Stimulated activated CD4-positive, alpha-beta T cell treated with anti-CD3 and anti-CD28 coated beads, Interleukin-4, amount 100 ng/mL, for 24 hours (primary cell): ENCODE data around the gene FBXL7.

Source experiments
- DNase-seq: peaks from one replicate; pipeline ENCODE4 v3.0.0-alpha.2; 2020

Gene FBXL7

DNA sequence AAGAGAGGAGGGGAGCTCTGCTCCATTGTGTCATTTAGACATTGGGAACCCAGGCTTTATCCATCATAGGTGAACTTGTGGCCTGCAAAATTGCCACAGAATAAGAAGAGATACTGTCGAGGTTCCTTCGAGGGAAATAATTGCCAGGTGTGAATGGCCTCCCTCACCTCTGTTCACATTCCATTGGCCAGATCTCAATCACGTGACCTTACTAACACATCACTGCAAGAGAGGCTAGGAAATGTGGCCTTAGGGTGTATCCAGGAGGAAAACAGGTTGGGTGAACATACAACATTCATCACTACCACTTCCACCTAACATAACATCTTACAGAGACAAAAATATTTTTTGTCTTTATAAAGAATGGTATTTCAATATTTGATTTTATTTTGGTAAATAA, 182.1 kb downstream of the FBXL7 start:
- no peak for DNase-seq

DNA sequence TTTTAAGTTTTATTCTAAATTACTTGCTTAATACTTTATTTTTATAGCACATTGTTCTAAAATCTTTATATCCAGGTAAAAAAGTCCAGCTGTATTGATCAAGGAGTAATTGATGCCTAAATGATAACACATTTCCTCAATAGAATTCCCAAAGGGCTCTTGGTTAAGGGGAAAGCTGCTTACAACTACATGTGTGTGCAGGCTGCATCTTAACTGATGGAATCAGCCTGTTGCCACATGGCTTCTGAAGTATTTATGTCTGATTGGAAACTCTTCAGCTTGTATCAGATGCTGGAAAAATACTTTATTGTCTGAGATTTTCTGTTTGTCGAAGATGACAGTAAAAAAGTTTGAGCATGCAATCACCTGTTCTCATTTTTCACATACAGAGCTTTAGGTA, 182.6 kb downstream of the FBXL7 start:
- DNase-seq = no peak

- DNase-seq = no peak
Observed at GRCh38 chr5:15683332-15683731, 183.4 kb downstream of the FBXL7 start.

- no peak for DNase-seq
Observed at GRCh38 chr5:15687401-15687800, 187.4 kb downstream of the FBXL7 start.

GRCh38 chr5:15689836-15690235, 189.9 kb downstream of the FBXL7 start:
- no peak for DNase-seq

- no peak for DNase-seq
Observed at GRCh38 chr5:15690611-15691010, 190.6 kb downstream of the FBXL7 start.

DNA sequence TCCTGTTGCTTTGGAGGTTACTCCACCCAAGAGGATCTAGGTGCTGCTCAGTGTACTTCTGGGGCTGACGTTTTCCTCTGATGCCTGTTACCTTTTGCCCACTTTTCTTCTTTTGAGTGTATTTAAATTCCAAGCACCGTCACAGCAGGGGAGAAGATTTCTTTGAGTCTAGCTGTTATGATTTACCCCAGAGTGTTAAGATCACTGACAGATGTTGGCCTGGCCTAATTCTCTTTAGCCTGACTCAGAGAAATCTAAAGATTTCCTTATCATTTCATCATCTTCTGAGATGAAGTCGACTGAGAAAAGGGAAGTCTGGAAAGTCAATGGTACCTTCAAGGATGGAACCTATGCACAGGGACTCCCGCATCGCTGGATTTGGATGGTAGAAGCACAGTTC, 191.5 kb downstream of the FBXL7 start:
- DNase-seq = no peak

GRCh38 chr5:15692706-15693381, 192.9 kb downstream of the FBXL7 start:
- no peak for DNase-seq

DNA sequence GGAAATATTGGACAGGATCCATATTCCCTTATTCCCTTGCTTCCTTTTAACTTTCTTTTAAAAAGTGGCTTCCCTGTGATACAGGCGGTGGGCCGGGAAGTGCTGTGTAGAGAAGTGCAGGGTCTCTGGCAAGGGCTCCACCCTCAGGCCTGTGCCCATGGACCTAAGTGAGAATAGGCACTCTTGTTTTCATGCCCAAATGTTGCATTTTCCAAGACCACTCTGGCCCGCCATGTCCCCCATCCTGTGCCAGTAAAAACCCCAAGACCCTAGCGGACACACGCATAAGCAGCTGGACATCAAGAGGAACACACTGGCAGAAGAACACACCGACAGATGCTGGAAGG, 193.4 kb downstream of the FBXL7 start:
- DNase-seq = no peak

DNA sequence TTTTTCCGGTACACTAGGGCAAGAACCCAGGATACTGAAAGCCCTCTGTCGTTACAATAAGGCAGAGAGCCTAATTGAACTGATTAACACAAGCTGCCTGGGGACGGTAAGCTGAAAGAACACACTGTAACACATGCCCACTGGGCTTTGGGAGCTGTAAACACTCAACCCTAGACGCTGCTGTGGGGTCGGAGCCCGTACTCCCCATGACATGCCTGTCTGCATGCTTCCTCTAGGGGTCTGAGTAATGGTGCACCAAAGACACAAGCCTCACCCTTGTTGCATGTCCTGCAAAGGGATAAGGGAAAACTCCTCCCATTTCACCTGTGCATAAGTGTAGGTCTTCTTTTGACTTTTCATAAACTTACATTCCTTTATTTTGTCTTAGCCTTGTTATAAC, 194.0 kb downstream of the FBXL7 start:
- DNase-seq = no peak

GRCh38 chr5:15694696-15695214, 194.8 kb downstream of the FBXL7 start:
- DNase-seq = no peak

DNA sequence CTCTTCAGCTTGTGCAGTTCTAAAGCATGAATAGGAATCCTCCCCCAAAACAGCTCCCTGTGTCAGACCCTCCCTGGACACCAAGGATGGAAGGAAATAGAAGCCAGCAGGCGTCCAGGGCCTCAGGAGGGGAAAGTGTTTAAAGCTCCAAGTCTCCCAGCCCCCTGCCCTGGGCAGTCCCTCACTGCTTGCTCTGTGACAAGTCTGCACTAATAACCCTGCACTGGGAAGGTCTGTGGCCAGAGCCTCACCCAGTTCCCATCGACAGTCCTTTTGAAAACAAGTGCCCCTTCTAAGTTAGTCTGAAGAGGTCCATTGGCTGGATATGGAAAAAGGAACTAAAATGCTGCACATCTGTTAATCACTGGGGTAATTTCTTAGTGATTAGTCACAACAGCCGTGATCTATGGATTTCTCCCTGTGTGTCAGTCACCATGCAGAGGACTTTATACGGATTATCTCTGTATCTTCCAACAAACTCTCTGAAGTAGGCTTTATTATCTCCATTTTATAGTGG, 195.3 kb downstream of the FBXL7 start:
- DNase-seq = no peak

- DNase-seq = no peak
Observed at GRCh38 chr5:15700373-15700772, 200.4 kb downstream of the FBXL7 start.

- no peak for DNase-seq
Observed at GRCh38 chr5:15702102-15702501, 202.1 kb downstream of the FBXL7 start.

DNA sequence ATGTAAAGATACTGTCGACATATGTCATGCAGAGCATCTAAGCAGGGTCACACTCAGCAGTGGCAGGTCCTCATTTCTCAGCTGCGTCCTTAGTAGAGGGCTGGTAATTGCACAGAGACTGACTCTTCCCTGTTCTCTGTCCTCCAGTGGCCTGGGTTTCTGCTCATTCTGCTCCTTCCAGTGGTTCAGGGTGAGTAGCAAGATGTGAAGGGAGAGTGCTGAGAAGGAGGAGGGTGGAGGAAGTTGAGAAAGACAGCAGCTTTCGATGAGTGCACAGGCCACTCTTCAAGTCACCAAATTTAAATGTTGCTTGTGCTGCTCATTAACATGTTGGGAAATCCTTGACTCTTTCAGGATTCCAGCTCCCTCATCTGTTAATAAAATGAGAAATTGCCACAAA, 203.9 kb downstream of the FBXL7 start:
- no peak for DNase-seq

DNA sequence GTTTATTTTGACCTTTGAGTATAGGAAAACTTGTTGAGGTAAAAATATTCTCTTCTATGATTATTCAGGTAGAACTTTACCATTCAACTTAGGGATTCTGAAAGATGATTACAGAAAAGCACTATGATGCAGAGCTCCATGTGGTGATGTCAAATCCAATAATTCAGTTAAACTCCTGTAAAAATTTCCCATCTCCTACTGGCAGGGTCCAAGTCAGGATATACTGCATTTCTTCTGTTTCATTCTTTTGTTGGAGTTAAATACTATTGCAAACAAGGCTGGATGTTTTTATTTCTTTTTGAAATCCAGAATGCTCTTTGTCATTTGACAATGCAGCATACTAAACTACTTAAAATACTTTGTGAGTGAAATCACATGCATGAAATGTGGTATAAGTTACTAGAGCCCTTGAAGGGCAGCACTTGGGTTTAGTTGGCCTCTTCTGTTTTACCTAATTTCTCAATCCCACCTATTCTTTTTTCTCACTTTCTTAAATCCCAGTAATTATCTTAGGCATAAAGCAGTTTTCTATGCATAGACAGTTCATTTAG, 204.5 kb downstream of the FBXL7 start:
- no peak for DNase-seq

DNA sequence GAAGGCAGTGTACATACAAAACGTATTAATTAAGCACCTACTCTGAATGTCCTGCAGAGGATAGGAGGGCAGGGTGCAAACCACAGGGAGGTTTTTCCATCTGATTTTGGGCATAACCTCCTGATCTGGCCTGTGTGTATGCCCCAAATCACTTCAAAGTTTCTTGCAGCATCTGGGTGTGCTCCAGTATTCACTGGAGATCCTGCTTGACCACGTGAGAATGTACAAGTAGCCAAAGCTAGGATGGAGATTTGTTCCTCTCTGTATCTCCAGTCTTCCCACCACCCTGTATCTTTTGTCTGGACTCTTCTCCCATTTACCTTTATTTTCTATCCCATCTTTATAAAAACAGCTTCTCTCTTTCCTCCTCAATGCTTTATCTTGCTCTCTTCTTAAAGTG, 207.7 kb downstream of the FBXL7 start:
- DNase-seq = no peak

DNA sequence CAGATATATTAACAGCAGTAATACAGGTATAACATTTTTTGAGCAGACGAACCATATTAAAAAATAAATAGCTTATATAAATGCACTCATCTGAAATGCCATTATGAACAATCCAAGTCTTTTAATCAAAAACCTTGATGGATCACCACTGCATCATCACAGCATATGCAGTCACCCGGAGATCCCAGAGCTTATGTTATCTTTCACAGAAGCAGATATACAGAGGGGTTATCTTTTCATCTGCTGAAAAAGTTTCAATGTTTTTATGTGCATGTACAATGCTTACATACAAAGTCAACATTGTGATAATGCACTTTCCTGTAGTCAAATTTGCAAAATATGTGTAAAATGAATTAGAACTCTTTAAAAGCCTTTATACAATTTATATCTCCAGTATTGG, 211.9 kb downstream of the FBXL7 start:
- DNase-seq = no peak

GRCh38 chr5:15715535-15715934, 215.6 kb downstream of the FBXL7 start:
- no peak for DNase-seq

DNA sequence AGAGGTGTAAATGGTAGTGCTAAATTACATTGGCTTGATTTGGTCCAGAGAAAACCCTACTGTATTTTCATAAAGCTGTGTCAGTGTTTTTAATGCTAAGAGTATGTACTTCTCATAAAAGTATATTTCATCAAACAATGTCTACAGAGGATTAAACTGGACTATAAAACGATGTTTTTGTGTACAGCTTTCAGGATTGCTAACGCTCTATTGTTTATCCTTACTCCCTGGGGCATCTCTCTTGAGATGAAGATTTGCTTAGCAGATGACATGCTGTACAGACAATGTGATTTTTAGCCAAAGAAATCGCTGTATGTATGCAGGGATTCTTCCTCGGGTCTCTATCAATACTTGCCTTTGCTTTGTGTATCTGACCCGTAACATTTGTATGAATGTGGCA, 216.0 kb downstream of the FBXL7 start:
- DNase-seq = no peak

GRCh38 chr5:15717001-15717400, 217.0 kb downstream of the FBXL7 start:
- no peak for DNase-seq

DNA sequence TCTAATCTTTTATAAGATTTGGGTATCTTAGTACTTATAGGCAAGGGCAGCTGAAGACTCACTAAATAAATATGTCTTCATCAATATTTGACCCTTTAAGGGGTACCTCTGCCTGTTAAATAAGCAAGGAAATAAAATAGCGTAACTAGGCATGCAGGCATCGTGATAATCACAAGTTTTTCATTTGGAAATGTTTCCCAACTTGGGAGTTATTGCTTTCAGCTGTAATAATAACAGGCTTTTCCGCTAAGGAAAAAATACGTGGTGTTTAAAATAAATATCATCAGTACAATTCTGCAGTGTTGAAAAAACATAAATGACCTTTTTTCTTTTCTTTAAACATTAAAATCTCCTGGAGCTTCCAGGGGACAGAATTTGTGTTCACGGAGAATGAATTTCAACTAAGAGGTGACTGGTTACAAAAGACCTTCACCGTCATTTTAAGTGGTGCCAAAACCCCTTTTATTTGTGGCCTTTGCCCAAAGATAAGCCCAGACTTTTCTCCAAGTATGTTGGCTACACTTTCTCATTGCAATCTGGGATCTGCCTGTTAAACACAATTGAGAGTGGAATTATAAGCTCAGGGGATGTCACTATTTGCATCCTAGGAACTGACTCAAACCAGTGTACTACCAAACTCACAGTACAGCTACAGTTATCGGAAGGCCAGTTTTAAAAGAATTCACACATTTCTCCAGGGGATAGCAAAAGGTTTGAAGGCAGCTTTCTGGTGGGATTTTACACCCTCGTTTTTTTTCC, 218.6 kb downstream of the FBXL7 start:
- no peak for DNase-seq

GRCh38 chr5:15719784-15720183, 219.8 kb downstream of the FBXL7 start:
- no peak for DNase-seq

- no peak for DNase-seq
Observed at GRCh38 chr5:15720515-15720914, 220.5 kb downstream of the FBXL7 start.
